ENCODE data around the gene RANGRF. TPM values are rescaled to one million over a fixed set of nuclear protein-coding genes. Genes with fewer than 3 reads are reported as not detected.
A peak's percentile ranks its signal among the peaks of the same experiment; 100 is the strongest.

RANGRF gene
- total RNA-seq, 6 experiments from 2014 or later, result 4.7 to 9.5 (median 6.8) TPM

DNA sequence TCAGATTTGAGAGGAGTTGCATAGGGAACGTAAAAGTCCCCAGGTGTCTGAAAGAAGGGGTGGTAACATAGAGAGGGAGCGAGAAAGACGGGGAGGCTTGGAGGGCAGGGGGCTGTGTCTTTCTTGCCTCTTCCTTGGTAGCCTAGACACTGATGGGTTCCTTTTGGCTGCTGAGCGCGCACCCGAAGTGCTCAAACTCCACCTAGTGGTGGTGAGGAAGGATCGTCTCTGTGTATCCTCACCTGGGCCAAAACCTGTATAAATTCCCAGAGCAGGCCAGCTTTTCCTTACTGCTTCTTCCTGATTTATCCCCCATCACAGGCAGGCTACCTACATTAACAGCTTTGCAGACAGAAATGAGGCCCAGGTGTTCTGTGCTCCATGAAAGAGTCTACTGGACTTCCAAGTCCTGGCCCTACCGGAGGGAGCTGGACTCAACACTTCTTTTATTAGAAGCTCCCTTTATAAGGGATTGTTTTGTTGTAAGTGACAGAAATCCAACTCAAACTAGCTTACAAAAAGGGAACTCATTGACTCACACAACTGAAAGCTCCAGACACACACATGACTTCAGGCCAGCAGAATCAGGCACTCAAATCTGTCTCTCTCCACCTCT is 12.3 kb downstream of the RANGRF start:
- 10% methylated on average over 5 of the region's 8 CpGs for WGBS (ENCODE audit: insufficient coverage, low coverage, low lambda C conversion rate, missing lambda C conversion rate)
- intact Hi-C loops (cut with DNase I), result loop anchor here in 1 of 2 donors (5.0 kb wide), 1 partner anchor 48 kb away; no protein-coding TSS in a partner anchor

GRCh38 chr17:8310601-8311123 is 22.2 kb downstream of the RANGRF start:
- H3K4me1 ChIP-seq, result no peaks in the 10 kb centered on the region
- no peaks in the 10 kb centered on the region for H3K36me3 ChIP-seq
- 0% methylated on average over 1 of the region's 10 CpGs for WGBS (ENCODE audit: insufficient coverage, low coverage, low lambda C conversion rate, missing lambda C conversion rate)
- intact Hi-C loops (cut with DNase I), result no loop called here
- peak; percentile 57 to 72 (median 58) for ATAC-seq
- H3K27ac ChIP-seq, result no peak overlapping the region
- H3K9me3 ChIP-seq, result no peaks in the 10 kb centered on the region
- H3K4me3 ChIP-seq, result peak overlapping the region in 1 of 3 donors; percentile 19
- TF ChIP-seq POLR2A (IDR thresholded peaks at IDR 0.05), result no peak
- TF ChIP-seq, protein P1, sequence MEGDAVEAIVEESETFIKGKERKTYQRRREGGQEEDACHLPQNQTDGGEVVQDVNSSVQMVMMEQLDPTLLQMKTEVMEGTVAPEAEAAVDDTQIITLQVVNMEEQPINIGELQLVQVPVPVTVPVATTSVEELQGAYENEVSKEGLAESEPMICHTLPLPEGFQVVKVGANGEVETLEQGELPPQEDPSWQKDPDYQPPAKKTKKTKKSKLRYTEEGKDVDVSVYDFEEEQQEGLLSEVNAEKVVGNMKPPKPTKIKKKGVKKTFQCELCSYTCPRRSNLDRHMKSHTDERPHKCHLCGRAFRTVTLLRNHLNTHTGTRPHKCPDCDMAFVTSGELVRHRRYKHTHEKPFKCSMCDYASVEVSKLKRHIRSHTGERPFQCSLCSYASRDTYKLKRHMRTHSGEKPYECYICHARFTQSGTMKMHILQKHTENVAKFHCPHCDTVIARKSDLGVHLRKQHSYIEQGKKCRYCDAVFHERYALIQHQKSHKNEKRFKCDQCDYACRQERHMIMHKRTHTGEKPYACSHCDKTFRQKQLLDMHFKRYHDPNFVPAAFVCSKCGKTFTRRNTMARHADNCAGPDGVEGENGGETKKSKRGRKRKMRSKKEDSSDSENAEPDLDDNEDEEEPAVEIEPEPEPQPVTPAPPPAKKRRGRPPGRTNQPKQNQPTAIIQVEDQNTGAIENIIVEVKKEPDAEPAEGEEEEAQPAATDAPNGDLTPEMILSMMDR (IDR thresholded peaks at IDR 0.05), result no peak
- no peak for DNase-seq
- no peaks in the 10 kb centered on the region for H3K27me3 ChIP-seq

More for the DNA sequence above, 12.3 kb downstream of the RANGRF start:
- TF ChIP-seq, protein P1 (IDR thresholded peaks at IDR 0.05), result peak; percentile 80 to 87 (median 82)
- TF ChIP-seq POLR2A (IDR thresholded peaks at IDR 0.05), result no peak
- DNase-seq (peak; percentile 56 to 71 (median 67)), ATAC-seq (peak; percentile 96 to 99 (median 98))
- no peak overlapping the region for H3K4me3 ChIP-seq
- no peaks in the 10 kb centered on the region for H3K4me1 ChIP-seq
- no peaks in the 10 kb centered on the region for H3K27me3 ChIP-seq
- H3K9me3 ChIP-seq, result peaks cover 0 to 2% (median 0%) of the 10 kb centered on the region in 4 donors
- H3K27ac ChIP-seq, result no peak overlapping the region
- H3K36me3 ChIP-seq, result no peaks in the 10 kb centered on the region

GRCh38 chr17:8311131-8311790 is 22.8 kb downstream of the RANGRF start:
- peak; percentile 31 to 55 (median 52) for ATAC-seq
- Histone ChIP-seq H3K4me1 (no peaks in the 10 kb centered on the region), H3K4me3 (peak overlapping the region in 1 of 3 donors; percentile 19), H3K9me3 (no peaks in the 10 kb centered on the region), H3K27me3 (no peaks in the 10 kb centered on the region), H3K36me3 (no peaks in the 10 kb centered on the region), H3K27ac (no peak overlapping the region)
- 56% methylated on average over 8 of the region's 25 CpGs for WGBS (ENCODE audit: insufficient coverage, low coverage, low lambda C conversion rate, missing lambda C conversion rate)
- TF ChIP-seq POLR2A (IDR thresholded peaks at IDR 0.05), result no peak
- TF ChIP-seq, protein P1 (IDR thresholded peaks at IDR 0.05), result no peak
- intact Hi-C loops (cut with DNase I), result no loop called here
- no peak for DNase-seq

DNA sequence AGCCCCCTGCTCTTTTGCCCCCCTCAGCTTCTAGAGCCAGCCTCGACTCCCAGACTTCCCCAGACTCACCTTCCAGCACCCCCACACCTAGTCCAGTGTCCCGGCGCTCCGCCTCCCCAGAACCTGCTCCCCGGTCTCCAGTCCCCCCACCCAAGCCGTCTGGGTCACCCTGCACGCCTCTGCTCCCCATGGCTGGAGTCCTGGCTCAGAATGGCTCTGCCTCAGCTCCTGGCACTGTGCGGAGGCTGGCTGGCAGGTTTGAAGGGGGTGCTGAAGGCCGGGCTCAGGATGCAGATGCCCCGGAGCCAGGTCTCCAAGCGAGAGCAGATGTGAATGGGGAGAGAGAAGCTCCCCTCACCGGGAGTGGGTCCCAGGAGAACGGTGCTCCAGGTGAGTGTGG is 23.8 kb downstream of the RANGRF start:
- H3K4me3 ChIP-seq, result no peak overlapping the region
- intact Hi-C loops (cut with DNase I), result no loop called here
- no peaks in the 10 kb centered on the region for H3K9me3 ChIP-seq
- 55% methylated on average over 10 of the region's 13 CpGs for WGBS (ENCODE audit: insufficient coverage, low coverage, low lambda C conversion rate, missing lambda C conversion rate)
- no peaks in the 10 kb centered on the region for H3K36me3 ChIP-seq
- no peak overlapping the region for H3K27ac ChIP-seq
- DNase-seq, result no peak
- no peaks in the 10 kb centered on the region for H3K27me3 ChIP-seq
- H3K4me1 ChIP-seq, result no peaks in the 10 kb centered on the region
- TF ChIP-seq POLR2A (IDR thresholded peaks at IDR 0.05), result no peak
- TF ChIP-seq, protein P1 (IDR thresholded peaks at IDR 0.05), result no peak
- ATAC-seq, result no peak

All from right lobe of liver (tissue), 6 donors.